HepG2 (cell line): Measurements from ENCODE around the gene TYMS. TPM values are rescaled to one million over a fixed set of nuclear protein-coding genes. Genes with fewer than 3 reads are reported as not detected.
A peak's percentile ranks its signal among the peaks of the same experiment; 100 is the strongest.

Experiments used
- ADNP ChIP-seq: sonication (generic); formaldehyde crosslinking; IDR thresholded peaks from 2 replicates; pipeline ENCODE4 v1.4.0; 2020; ENCODE audit warnings: missing genetic modification reagents
- ASH2L ChIP-seq: fragments of 300-600, 200-600 bp; sonication (generic); IDR thresholded peaks from 2 replicates; pipeline ENCODE4 v1.7.0; 2017; ENCODE audit warnings: low read depth, mild to moderate bottlenecking, moderate library complexity, mixed read lengths, low read length; ENCODE audit not compliant: insufficient read length
- ATRX ChIP-seq: sonication (generic); formaldehyde crosslinking; IDR thresholded peaks from 2 replicates; pipeline ENCODE4 v1.4.0; 2020; ENCODE audit warnings: missing genetic modification reagents, borderline replicate concordance
- CBX2 ChIP-seq, 2 experiments: fragments of 200-600 bp in 1 of 2; sonication (generic); formaldehyde crosslinking in 1 of 2; IDR thresholded peaks; 2 replicates each; pipeline versions ENCODE4 v1.7.0 to v1.8.1; 2018 to 2022; ENCODE audit warnings: low read depth in 2 of 2, low read length in 1 of 2, mild to moderate bottlenecking in 1 of 2, missing genetic modification reagents in 1 of 2
- CC2D1A ChIP-seq: sonication (generic); formaldehyde crosslinking; IDR thresholded peaks from 2 replicates; pipeline ENCODE4 v1.8.1; 2023; ENCODE audit warnings: mild to moderate bottlenecking, missing genetic modification reagents
- CEBPG ChIP-seq: IDR thresholded peaks from 2 replicates; pipeline ENCODE4 v1.6.1; 2016
- CREB3 ChIP-seq: sonication (generic); formaldehyde crosslinking; IDR thresholded peaks from 2 replicates; pipeline ENCODE4 v1.5.0; 2020; ENCODE audit warnings: missing genetic modification reagents
- GMEB1 ChIP-seq: sonication (generic); formaldehyde crosslinking; IDR thresholded peaks from 2 replicates; pipeline ENCODE4 v1.5.1; 2020; ENCODE audit warnings: missing genetic modification reagents, mild to moderate bottlenecking, borderline replicate concordance
- HDAC1 ChIP-seq: sonication (generic); formaldehyde crosslinking; IDR thresholded peaks from 2 replicates; pipeline ENCODE4 v1.5.1; 2020; ENCODE audit warnings: mild to moderate bottlenecking, missing genetic modification reagents
- IKZF4 ChIP-seq: sonication (generic); formaldehyde crosslinking; IDR thresholded peaks from 2 replicates; pipeline ENCODE4 v1.5.1; 2020; ENCODE audit warnings: borderline replicate concordance, mild to moderate bottlenecking, low read depth, missing genetic modification reagents; ENCODE audit errors: not compliant biosample characterization
- TFDP1 ChIP-seq: IDR thresholded peaks from 2 replicates; pipeline ENCODE4 v1.6.1; 2016; ENCODE audit warnings: missing compliant biosample characterization, missing genetic modification reagents, borderline replicate concordance
- TFDP2 ChIP-seq: sonication (generic); formaldehyde crosslinking; IDR thresholded peaks from 2 replicates; pipeline ENCODE4 v1.4.0; 2020; ENCODE audit warnings: missing genetic modification reagents
- YEATS2 ChIP-seq: sonication (generic); formaldehyde crosslinking; IDR thresholded peaks from 2 replicates; pipeline ENCODE4 v1.4.0; 2020; ENCODE audit warnings: missing genetic modification reagents, borderline replicate concordance
- ZNF10 ChIP-seq: sonication (generic); formaldehyde crosslinking; IDR thresholded peaks from 2 replicates; pipeline ENCODE4 v1.4.0; 2020; ENCODE audit warnings: mild to moderate bottlenecking, low read depth, missing genetic modification reagents, borderline replicate concordance
- ZNF101 ChIP-seq: sonication (generic); formaldehyde crosslinking; IDR thresholded peaks from 2 replicates; pipeline ENCODE4 v1.4.0; 2020; ENCODE audit warnings: mild to moderate bottlenecking, low read depth, missing genetic modification reagents, borderline replicate concordance
- ZNF136 ChIP-seq: sonication (generic); formaldehyde crosslinking; IDR thresholded peaks from 2 replicates; pipeline ENCODE4 v1.8.1; 2022; ENCODE audit warnings: low read depth, mild to moderate bottlenecking, moderate library complexity, missing genetic modification reagents
- ZNF274 ChIP-seq: sonication (generic); formaldehyde crosslinking; IDR thresholded peaks from 2 replicates; pipeline ENCODE4 v1.5.1; 2020; ENCODE audit warnings: mild to moderate bottlenecking, missing genetic modification reagents
- ZNF382 ChIP-seq: sonication (generic); formaldehyde crosslinking; IDR thresholded peaks from 2 replicates; pipeline ENCODE4 v1.5.0; 2020; ENCODE audit warnings: missing genetic modification reagents, mild to moderate bottlenecking, borderline replicate concordance
- ZNF414 ChIP-seq: sonication (generic); formaldehyde crosslinking; IDR thresholded peaks from 2 replicates; pipeline ENCODE4 v1.5.0; 2020; ENCODE audit warnings: missing genetic modification reagents
- ZNF598 ChIP-seq: sonication (generic); formaldehyde crosslinking; IDR thresholded peaks from 2 replicates; pipeline ENCODE4 v1.5.1; 2020; ENCODE audit warnings: mild to moderate bottlenecking, missing genetic modification reagents, borderline replicate concordance
- ZNF773 ChIP-seq: sonication (generic); formaldehyde crosslinking; IDR thresholded peaks from 2 replicates; pipeline ENCODE4 v1.4.0; 2020; ENCODE audit warnings: missing genetic modification reagents, borderline replicate concordance
- ZSCAN30 ChIP-seq: sonication (generic); formaldehyde crosslinking; IDR thresholded peaks from 2 replicates; pipeline ENCODE4 v1.5.0; 2020; ENCODE audit warnings: mild to moderate bottlenecking, missing genetic modification reagents
- polyA plus RNA-seq, 8 experiments: library from polyadenylated mRNA; depleted of rRNA in 3 of 8; stranded (reverse) in 7 of 8; unstranded in 1 of 8; fragments of >200 nt; fragmentation: Illumina TruSeq in 4 of 8; extraction: Trizol in 4 of 8; gene quantifications; 2 replicates each; pipeline versions ENCODE4 v1.2.1 to v1.2.3, GENCODE V29; 2011 to 2016; ENCODE audit warnings: low read depth in 4 of 8, missing spikeins in 1 of 8, mixed read lengths in 1 of 8; ENCODE audit not compliant: insufficient read depth in 1 of 8
- total RNA-seq, 5 experiments: library from RNA; depleted of rRNA; stranded (reverse); fragments of >200 nt; fragmentation: Illumina TruSeq; extraction: Trizol; gene quantifications; 2 replicates each; pipeline ENCODE4 v1.2.3, GENCODE V29; 2016; ENCODE audit warnings: low read depth in 1 of 5

The TYMS gene
- total and polyA plus RNA-seq, 2 of the 13 experiments (the other 11 are each of a cell fraction or from before 2014, with no cell fraction given), result 80.1 to 106 TPM

- no peak for TF ChIP-seq ZNF773 (CRISPR knock-in tag)
- peak; percentile 56 for TF ChIP-seq TFDP2
- TF ChIP-seq ZNF598 (CRISPR knock-in tag), result peak; percentile 82; the same call in 1 of the 2 replicates
- peak; percentile 61 for TF ChIP-seq CEBPG (CRISPR knock-in tag)
- TF ChIP-seq ZNF414, result 0 out of 2 replicates have a peak, but pooled peaks have one; percentile 44
- peak; percentile 70 for TF ChIP-seq ASH2L
- TF ChIP-seq HDAC1, result peak; percentile 6; the same call in 1 of the 2 replicates
- TF ChIP-seq CBX2 (IDR thresholded peaks at IDR 0.05; ENCODE audit: low read depth, low read length), result no peak
- no peak for TF ChIP-seq CBX2 (CRISPR knock-in tag; IDR thresholded peaks at IDR 0.05; ENCODE audit: low read depth)
- peak; percentile 24 for TF ChIP-seq IKZF4 (CRISPR knock-in tag)
- TF ChIP-seq ZNF382 (CRISPR knock-in tag), result no peak
- 0 out of 2 replicates have a peak, but pooled peaks have one; percentile 4 for TF ChIP-seq YEATS2 (CRISPR knock-in tag)
- TF ChIP-seq ATRX, result no peak
- no peak; the same call in 1 of the 2 replicates for TF ChIP-seq ZSCAN30 (CRISPR knock-in tag)
- TF ChIP-seq ZNF101, result peak; percentile 26; the same call in 1 of the 2 replicates
- TF ChIP-seq ZNF274, result peak; percentile 19; the same call in 1 of the 2 replicates
- no peak for TF ChIP-seq ZNF10
- TF ChIP-seq TFDP1 (CRISPR knock-in tag), result peak; percentile 26; the same call in 1 of the 2 replicates
- TF ChIP-seq GMEB1 (CRISPR knock-in tag), result 0 out of 2 replicates have a peak, but pooled peaks have one; percentile 9
- TF ChIP-seq CC2D1A (CRISPR knock-in tag), result no peak
- TF ChIP-seq ZNF136 (CRISPR knock-in tag), result peak; percentile 71; the same call in 1 of the 2 replicates
- no peak for TF ChIP-seq ADNP (CRISPR knock-in tag)
- no peak for TF ChIP-seq CREB3 (CRISPR knock-in tag)
Measured at GRCh38 chr18:711657-712400, 54.4 kb downstream of the TYMS start (continued).
